CD4-positive, CD25-positive, alpha-beta regulatory T cell (primary cell): ENCODE results near the gene OTX2. TPM values are rescaled to one million over a fixed set of nuclear protein-coding genes. Genes with fewer than 3 reads are reported as not detected.

ENCODE experiments used
- ATAC-seq, 2 donors: fragments of 150-1000 bp; cut with Tn5 transposase; one replicate each; pipeline ENCODE4 v1.10.0; 2021; ENCODE audit warnings: low read depth in 2 of 2, moderate number of reproducible peaks in 2 of 2, moderate library complexity in 1 of 2
- DNase-seq, 3 donors: peaks; one replicate each; pipeline versions ENCODE4 v3.0.0 to v3.0.0-alpha.2; 2012 to 2022; ENCODE audit warnings: mixed read lengths in 1 of 3
- H3K27ac ChIP-seq: one replicate; pipeline ENCODE4 v1.7.0; 2013; ENCODE audit warnings: mild to moderate bottlenecking, low read length; ENCODE audit not compliant: insufficient read depth, poor library complexity, severe bottlenecking
- H3K27me3 ChIP-seq: one replicate; pipeline ENCODE4 v1.7.0; 2013; ENCODE audit warnings: low read length; ENCODE audit not compliant: control insufficient read depth, insufficient read depth
- H3K36me3 ChIP-seq: one replicate; pipeline ENCODE4 v1.7.0; 2013; ENCODE audit warnings: mild to moderate bottlenecking, low read length, moderate library complexity; ENCODE audit not compliant: control insufficient read depth, insufficient read depth
- H3K4me1 ChIP-seq: 2 replicates; pipeline ENCODE4 v1.7.0; 2013; ENCODE audit warnings: mild to moderate bottlenecking, low read length; ENCODE audit not compliant: insufficient read depth, control insufficient read depth, poor library complexity, severe bottlenecking
- H3K4me3 ChIP-seq: one replicate; pipeline ENCODE4 v1.7.0; 2013; ENCODE audit warnings: low read depth, mild to moderate bottlenecking, low read length, moderate library complexity
- H3K9me3 ChIP-seq, 2 experiments: 1 replicate in 1 of 2; 2 replicates in 1 of 2; pipeline ENCODE4 v1.7.0; 2013; ENCODE audit warnings: low read length in 2 of 2, mild to moderate bottlenecking in 1 of 2, moderate library complexity in 1 of 2; ENCODE audit not compliant: control insufficient read depth in 2 of 2
- H3K27ac Mint-ChIP-seq, 3 donors: one replicate each; pipeline ENCODE4 v1.8.0; 2020 to 2022; ENCODE audit warnings: mild to moderate bottlenecking in 3 of 3, mixed read lengths in 3 of 3, moderate library complexity in 2 of 3
- H3K27me3 Mint-ChIP-seq: one replicate; pipeline ENCODE4 v1.8.0; 2022; ENCODE audit warnings: mild to moderate bottlenecking, mixed read lengths
- H3K36me3 Mint-ChIP-seq: one replicate; pipeline ENCODE4 v1.8.0; 2020; ENCODE audit warnings: mixed read lengths
- H3K4me1 Mint-ChIP-seq, 4 donors: one replicate each; pipeline ENCODE4 v1.8.0; 2020 to 2022; ENCODE audit warnings: mixed read lengths in 4 of 4, mild to moderate bottlenecking in 1 of 4
- H3K4me3 Mint-ChIP-seq, 4 donors: one replicate each; pipeline ENCODE4 v1.8.0; 2020 to 2022; ENCODE audit warnings: mild to moderate bottlenecking in 4 of 4, mixed read lengths in 4 of 4, moderate library complexity in 3 of 4
- H3K9me3 Mint-ChIP-seq, 7 donors: one replicate each; pipeline ENCODE4 v1.8.0; 2020 to 2022; ENCODE audit warnings: mixed read lengths in 7 of 7, mild to moderate bottlenecking in 3 of 7, moderate library complexity in 2 of 7
- polyA plus RNA-seq, 4 donors: library from polyadenylated mRNA; unstranded; fragments of 300-500 nt; fragmentation: Illumina TruSeq; gene quantifications; one replicate each; pipeline ENCODE4 v1.2.3, GENCODE V29; 2021
- total RNA-seq: library from RNA; stranded (reverse); gene quantifications from one replicate; pipeline ENCODE4 v1.2.3, GENCODE V29; 2022

OTX2 gene
- total and polyA plus RNA-seq, 5 donors from 2014 or later = not detected

DNA sequence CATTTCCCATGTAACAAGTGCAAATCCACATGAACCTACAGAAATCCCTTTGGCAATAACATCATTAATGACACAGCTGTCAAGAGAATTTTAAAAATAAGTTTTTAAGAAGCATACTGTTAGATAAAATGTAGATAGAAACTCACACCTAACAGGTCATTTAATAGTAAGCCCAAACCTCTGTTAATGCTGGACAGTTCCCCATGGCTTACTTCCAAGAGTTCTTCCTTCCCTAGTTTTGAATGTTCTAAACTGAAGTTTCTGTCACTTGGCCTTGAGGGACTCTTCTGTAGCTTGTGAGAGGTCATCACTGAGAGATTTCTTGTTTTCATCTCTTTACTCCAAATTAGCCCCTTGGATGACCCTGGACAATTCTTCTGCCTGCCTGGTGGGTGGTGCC, 22.7 kb downstream of the OTX2 start:
- Mint-ChIP-seq H3K4me1 (no peaks in the 10 kb centered on the region), H3K4me3 (no peak overlapping the region), H3K36me3 (no peaks in the 10 kb centered on the region), H3K27ac (no peak overlapping the region), H3K9me3 (peaks cover 0 to 6% (median 0%) of the 10 kb centered on the region in 7 donors), H3K27me3 (peaks cover 26% of the 10 kb centered on the region)
- Histone ChIP-seq H3K36me3 (no peaks in the 10 kb centered on the region), H3K4me1 (no peaks in the 10 kb centered on the region), H3K27me3 (peaks cover 12% of the 10 kb centered on the region), H3K27ac (no peak overlapping the region), H3K9me3 (no peaks in the 10 kb centered on the region), H3K4me3 (no peak overlapping the region)
- ATAC-seq (no peak), DNase-seq (no peak)

DNA sequence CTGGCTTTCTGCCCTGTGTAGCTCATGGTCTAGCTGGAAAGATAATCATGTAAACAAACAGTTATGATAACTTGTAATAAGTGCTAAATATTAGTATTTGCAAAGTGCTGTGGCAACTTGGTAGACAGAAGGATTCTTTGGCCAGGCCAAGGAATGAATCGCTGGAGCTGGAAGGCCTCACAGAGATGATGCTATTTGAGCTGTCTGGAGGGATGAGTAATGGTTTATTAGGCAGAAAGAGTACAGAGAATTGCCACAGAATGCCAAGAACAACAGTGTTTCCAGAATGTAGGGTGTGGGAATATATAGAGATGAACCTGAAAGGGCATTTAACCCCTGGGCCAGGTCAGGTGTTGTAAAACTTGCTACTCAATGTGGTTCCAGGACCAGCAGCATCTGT, 27.6 kb downstream of the OTX2 start:
- H3K4me1 Mint-ChIP-seq = no peaks in the 10 kb centered on the region
- H3K4me3 Mint-ChIP-seq = no peak overlapping the region
- Histone ChIP-seq H3K9me3 (no peaks in the 10 kb centered on the region), H3K27me3 (peaks cover 7% of the 10 kb centered on the region), H3K4me3 (no peak overlapping the region), H3K36me3 (no peaks in the 10 kb centered on the region), H3K4me1 (no peaks in the 10 kb centered on the region), H3K27ac (no peak overlapping the region)
- peaks cover 0 to 1% (median 0%) of the 10 kb centered on the region in 7 donors for H3K9me3 Mint-ChIP-seq
- DNase-seq = no peak
- no peak for ATAC-seq
- no peak overlapping the region for H3K27ac Mint-ChIP-seq
- H3K27me3 Mint-ChIP-seq = peaks cover 15% of the 10 kb centered on the region
- no peaks in the 10 kb centered on the region for H3K36me3 Mint-ChIP-seq

DNA sequence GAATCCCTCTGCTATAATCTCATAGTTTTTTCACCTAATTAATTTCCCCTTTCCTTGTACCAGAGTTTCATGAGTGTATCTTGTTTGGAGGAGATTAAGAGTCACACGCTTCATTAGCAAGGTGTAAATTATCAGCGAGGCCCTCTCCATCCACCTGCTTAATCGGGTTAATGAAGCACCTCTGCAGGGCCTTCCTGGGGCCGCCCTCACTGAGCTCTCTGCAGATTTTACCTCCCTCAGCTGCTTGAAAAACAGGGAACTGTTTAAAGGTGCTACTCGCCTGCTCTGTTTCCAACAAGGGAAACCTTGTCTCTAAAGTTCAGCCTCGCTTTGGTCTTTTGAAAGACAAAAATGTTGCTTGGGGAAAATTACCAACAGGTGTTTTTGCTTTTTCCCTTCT, 35.8 kb downstream of the OTX2 start:
- no peak for DNase-seq
- Histone ChIP-seq H3K9me3 (no peaks in the 10 kb centered on the region), H3K27ac (no peak overlapping the region), H3K27me3 (peaks cover 3% of the 10 kb centered on the region), H3K4me3 (no peak overlapping the region), H3K36me3 (no peaks in the 10 kb centered on the region), H3K4me1 (no peaks in the 10 kb centered on the region)
- Mint-ChIP-seq H3K9me3 (peaks cover 0 to 4% (median 0%) of the 10 kb centered on the region in 7 donors), H3K27ac (no peak overlapping the region), H3K27me3 (peaks cover 5% of the 10 kb centered on the region), H3K4me1 (no peaks in the 10 kb centered on the region), H3K4me3 (no peak overlapping the region), H3K36me3 (no peaks in the 10 kb centered on the region)
- no peak for ATAC-seq

DNA sequence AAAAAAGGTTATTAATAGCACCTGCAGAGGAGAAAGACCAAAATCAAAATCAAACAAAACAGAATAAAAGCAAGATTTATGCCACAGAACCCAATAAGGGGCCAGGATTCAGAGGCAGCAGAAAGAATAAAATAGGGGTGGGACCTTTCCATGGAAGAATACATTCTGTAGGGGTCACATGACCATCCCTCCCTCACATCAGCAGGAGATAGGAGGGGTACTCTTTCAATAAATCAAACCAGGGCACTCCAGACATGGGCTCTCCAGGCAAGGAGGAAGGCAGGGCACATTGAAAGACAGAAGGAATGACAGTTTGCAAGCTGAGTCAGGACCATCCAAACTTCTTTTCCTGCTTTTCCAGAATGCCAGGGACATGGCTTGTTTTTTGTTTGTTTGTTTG, 39.8 kb downstream of the OTX2 start:
- H3K4me1 Mint-ChIP-seq = no peaks in the 10 kb centered on the region
- H3K27me3 Mint-ChIP-seq = peaks cover 5% of the 10 kb centered on the region
- H3K27ac ChIP-seq = no peak overlapping the region
- H3K9me3 Mint-ChIP-seq = peaks cover 0 to 4% (median 1%) of the 10 kb centered on the region in 7 donors
- DNase-seq = no peak
- H3K36me3 Mint-ChIP-seq = no peaks in the 10 kb centered on the region
- H3K4me1 ChIP-seq = no peaks in the 10 kb centered on the region
- H3K36me3 ChIP-seq = no peaks in the 10 kb centered on the region
- no peak overlapping the region for H3K4me3 Mint-ChIP-seq
- H3K9me3 ChIP-seq = no peaks in the 10 kb centered on the region
- ATAC-seq = no peak
- H3K4me3 ChIP-seq = no peak overlapping the region
- H3K27me3 ChIP-seq = no peaks in the 10 kb centered on the region
- no peak overlapping the region for H3K27ac Mint-ChIP-seq

DNA sequence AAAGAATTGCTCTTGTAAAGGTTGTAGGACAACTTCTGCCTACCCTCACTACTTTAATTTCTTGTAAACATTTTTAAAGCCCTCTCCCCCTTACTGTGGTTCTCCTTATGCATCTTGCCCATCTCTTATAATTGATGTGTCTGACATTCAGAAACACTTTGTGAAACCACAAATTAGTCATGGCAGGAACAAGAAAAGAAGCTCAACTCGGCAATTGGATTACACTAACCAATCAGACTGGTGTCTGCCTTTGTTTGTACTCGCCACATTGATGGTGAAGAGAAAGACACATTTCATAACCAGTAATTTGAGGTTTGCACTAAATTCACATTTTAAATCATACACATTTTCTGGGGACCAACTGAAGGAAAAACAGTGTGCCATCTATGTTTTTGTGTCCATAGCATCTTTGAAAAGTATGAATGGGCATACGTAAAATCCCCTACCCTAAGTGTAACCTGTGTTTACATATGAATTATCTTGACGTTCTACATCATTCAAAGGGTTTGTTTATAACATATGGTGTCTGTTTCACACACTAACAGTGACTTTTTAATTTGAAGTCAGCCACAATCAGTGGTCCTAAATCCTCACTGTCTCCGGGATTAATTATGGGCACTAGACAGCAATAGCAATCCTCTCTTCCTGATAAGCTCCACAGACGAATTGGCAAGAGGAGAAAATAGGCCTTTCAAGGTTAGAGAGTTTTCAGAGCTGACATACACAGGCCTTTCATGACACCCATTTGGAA, 49.9 kb downstream of the OTX2 start:
- H3K27ac ChIP-seq = no peak overlapping the region
- H3K27me3 ChIP-seq = no peaks in the 10 kb centered on the region
- H3K9me3 ChIP-seq = no peaks in the 10 kb centered on the region
- DNase-seq (no peak), ATAC-seq (no peak)
- Mint-ChIP-seq H3K9me3 (peaks cover 0 to 4% (median 0%) of the 10 kb centered on the region in 7 donors), H3K4me3 (no peak overlapping the region), H3K4me1 (no peaks in the 10 kb centered on the region), H3K27ac (no peak overlapping the region), H3K27me3 (peaks cover 4% of the 10 kb centered on the region), H3K36me3 (no peaks in the 10 kb centered on the region)
- no peaks in the 10 kb centered on the region for H3K4me1 ChIP-seq
- no peak overlapping the region for H3K4me3 ChIP-seq
- no peaks in the 10 kb centered on the region for H3K36me3 ChIP-seq

DNA sequence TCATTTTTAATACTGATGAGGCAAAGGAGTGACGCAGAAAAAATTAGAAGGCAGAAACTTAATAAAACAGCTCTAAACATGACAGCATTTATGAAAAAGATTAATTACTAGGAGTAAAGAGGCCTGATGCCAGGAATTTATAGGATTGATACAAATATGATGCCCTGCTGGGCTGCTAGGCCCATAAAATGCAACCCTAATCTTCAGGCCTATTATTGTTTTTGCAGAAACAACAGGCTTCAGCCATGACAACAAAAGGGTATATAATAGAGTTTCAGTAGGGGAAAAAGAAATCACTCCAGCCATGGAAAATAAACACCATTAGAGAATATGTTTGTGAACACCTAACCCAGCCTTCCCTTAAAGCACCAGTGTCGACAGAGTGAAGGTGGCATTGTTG, 50.6 kb downstream of the OTX2 start:
- DNase-seq = no peak
- Mint-ChIP-seq H3K27ac (no peak overlapping the region), H3K27me3 (peaks cover 4% of the 10 kb centered on the region), H3K4me1 (no peaks in the 10 kb centered on the region), H3K36me3 (no peaks in the 10 kb centered on the region), H3K9me3 (peaks cover 0 to 4% (median 0%) of the 10 kb centered on the region in 7 donors), H3K4me3 (no peak overlapping the region)
- H3K27ac ChIP-seq = no peak overlapping the region
- no peak for ATAC-seq
- H3K27me3 ChIP-seq = no peaks in the 10 kb centered on the region
- no peaks in the 10 kb centered on the region for H3K36me3 ChIP-seq
- no peaks in the 10 kb centered on the region for H3K9me3 ChIP-seq
- H3K4me1 ChIP-seq = no peaks in the 10 kb centered on the region
- H3K4me3 ChIP-seq = no peak overlapping the region

DNA sequence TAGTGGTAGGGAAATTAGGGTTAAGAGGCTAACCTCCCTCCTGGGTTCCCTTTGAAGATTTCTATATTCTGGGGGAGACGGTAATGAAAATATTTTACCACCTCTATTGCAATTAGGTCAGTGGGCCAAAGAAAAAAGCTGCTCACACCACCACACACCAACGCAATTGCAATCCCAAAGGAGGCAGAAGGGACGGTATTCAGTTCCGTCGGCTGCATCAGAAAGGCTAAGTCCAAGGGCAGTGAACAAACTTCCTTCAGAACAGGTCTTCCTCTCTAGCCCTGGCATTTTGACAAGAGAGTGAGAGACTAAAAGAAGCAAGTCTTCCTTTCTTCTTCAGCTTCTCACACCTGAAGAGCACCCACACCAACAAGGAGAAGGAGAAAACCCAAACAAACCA, 51.2 kb downstream of the OTX2 start:
- Histone ChIP-seq H3K4me3 (no peak overlapping the region), H3K4me1 (no peaks in the 10 kb centered on the region), H3K9me3 (no peaks in the 10 kb centered on the region), H3K27me3 (no peaks in the 10 kb centered on the region), H3K36me3 (no peaks in the 10 kb centered on the region), H3K27ac (no peak overlapping the region)
- no peaks in the 10 kb centered on the region for H3K36me3 Mint-ChIP-seq
- no peaks in the 10 kb centered on the region for H3K4me1 Mint-ChIP-seq
- H3K9me3 Mint-ChIP-seq = peaks cover 0 to 4% (median 0%) of the 10 kb centered on the region in 7 donors
- peaks cover 4% of the 10 kb centered on the region for H3K27me3 Mint-ChIP-seq
- no peak overlapping the region for H3K27ac Mint-ChIP-seq
- DNase-seq (no peak), ATAC-seq (no peak)
- no peak overlapping the region for H3K4me3 Mint-ChIP-seq

DNA sequence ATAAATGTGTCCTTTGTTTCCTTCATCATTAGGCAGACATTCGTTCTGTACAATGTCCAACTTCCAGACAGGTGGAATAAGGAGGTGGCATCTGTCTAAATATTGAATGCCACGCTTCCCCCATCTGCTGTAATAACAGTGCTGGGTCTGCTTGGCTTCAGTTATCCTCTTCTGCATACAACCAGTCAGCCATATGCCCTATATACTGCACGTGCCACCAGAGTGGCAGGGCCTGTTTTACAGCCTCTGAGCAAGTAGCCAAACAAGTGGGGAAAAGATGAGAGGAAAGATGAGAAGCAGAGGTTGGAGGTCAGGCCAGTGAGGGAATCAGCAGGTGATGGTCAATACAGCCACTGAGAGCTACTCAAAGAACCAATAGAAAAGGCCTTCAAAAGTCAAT, 55.4 kb downstream of the OTX2 start:
- H3K9me3 ChIP-seq = no peaks in the 10 kb centered on the region
- no peaks in the 10 kb centered on the region for H3K4me1 Mint-ChIP-seq
- no peaks in the 10 kb centered on the region for H3K4me1 ChIP-seq
- no peak overlapping the region for H3K4me3 Mint-ChIP-seq
- H3K27me3 Mint-ChIP-seq = peaks cover 4% of the 10 kb centered on the region
- no peak overlapping the region for H3K27ac ChIP-seq
- no peaks in the 10 kb centered on the region for H3K36me3 Mint-ChIP-seq
- ATAC-seq (no peak), DNase-seq (no peak)
- no peak overlapping the region for H3K27ac Mint-ChIP-seq
- H3K27me3 ChIP-seq = peaks cover 2% of the 10 kb centered on the region
- no peaks in the 10 kb centered on the region for H3K36me3 ChIP-seq
- H3K4me3 ChIP-seq = no peak overlapping the region
- H3K9me3 Mint-ChIP-seq = peaks cover 0 to 1% (median 0%) of the 10 kb centered on the region in 7 donors
